HepG2 (cell line): ENCODE measurements around the gene SALL4. TPM values are rescaled to one million over a fixed set of nuclear protein-coding genes. Genes with fewer than 3 reads are reported as not detected.

Source experiments
- ATAC-seq: fragments of 200-7000 bp; cut with Tn5 transposase; 3 replicates; pipeline ENCODE4 v1.9.1; 2020; ENCODE audit warnings: mild to moderate bottlenecking, moderate library complexity
- BruUV-seq: library from RNA; stranded (reverse); fragments of 400-500 nt; replicated peaks from 2 replicates; lab custom pipeline; 2021; lab: Mats Ljungman, UMichigan
- CTCF ChIA-PET: fragments of 300-600 bp; formaldehyde crosslinking; extraction: SDS; loops from one replicate; lab custom pipeline; 2021; ENCODE audit warnings: low total read pairs, inconsistent platforms, low intra/inter-chr PET ratio; lab: Yijun Ruan, JAX
- POLR2A ChIA-PET: fragments of 350-600 bp; sonication (Branson Sonifier 250); formaldehyde crosslinking; loops from one replicate; lab custom pipeline; 2020; ENCODE audit warnings: antibody characterized with exemption, inconsistent platforms; lab: Yijun Ruan, JAX
- DNase-seq: peaks from one replicate; pipeline ENCODE4 v3.0.0-alpha.2; 2015; ENCODE audit warnings: low spot score
- FAIRE-seq: peaks from 3 replicates; lab custom pipeline; 2011; peaks lifted over from hg19 to GRCh38; lab: Jason Lieb, UNC
- H2AFZ ChIP-seq: one replicate; pipeline ENCODE4 v1.6.1; 2011; ENCODE audit warnings: low read length, inconsistent platforms
- H3K27ac ChIP-seq: fragments of 300-600 bp; 3 replicates; pipeline ENCODE4 v1.8.0; 2011; ENCODE audit warnings: mixed run types, mild to moderate bottlenecking, mixed read lengths, low read length, inconsistent platforms; ENCODE audit not compliant: insufficient read depth; ENCODE audit errors: extremely low read length
- H3K27me3 ChIP-seq, 2 experiments: fragments of 200-600 bp in 1 of 2; 2 replicates in 1 of 2; 3 replicates in 1 of 2; pipeline versions ENCODE4 v1.6.0 to v1.8.0; 2011; ENCODE audit warnings: low read length in 2 of 2, mild to moderate bottlenecking in 2 of 2, moderate library complexity in 2 of 2, inconsistent platforms in 1 of 2; ENCODE audit not compliant: insufficient read depth in 2 of 2, control insufficient read depth in 1 of 2
- H3K36me3 ChIP-seq, 2 experiments: fragments of 200-600 bp in 1 of 2; replicated peaks in 1 of 2; 2 replicates in 1 of 2; 3 replicates in 1 of 2; pipeline versions ENCODE4 v1.5.1 to v1.8.0; 2011; ENCODE audit warnings: low read length in 2 of 2, inconsistent platforms in 1 of 2; ENCODE audit not compliant: insufficient read depth in 2 of 2, control insufficient read depth in 1 of 2
- H3K4me1 ChIP-seq: 2 replicates; pipeline ENCODE4 v1.5.1; 2012; ENCODE audit warnings: low read length, inconsistent platforms; ENCODE audit not compliant: insufficient read depth
- H3K4me2 ChIP-seq: 2 replicates; pipeline ENCODE4 v1.6.0; 2011; ENCODE audit warnings: low read depth, low read length, inconsistent platforms
- H3K4me3 ChIP-seq, 3 experiments: fragments of 200-600 bp in 1 of 3; sonication (generic), shearing (Covaris generic) in 1 of 3; replicated peaks in 1 of 3; 2 replicates each; pipeline ENCODE4 v1.5.1; 2011 to 2016; ENCODE audit warnings: low read length in 3 of 3, inconsistent platforms in 2 of 3, low read depth in 2 of 3, mild to moderate bottlenecking in 2 of 3, control low read depth in 1 of 3, mixed read lengths in 1 of 3; ENCODE audit not compliant: insufficient read depth in 1 of 3
- H3K79me2 ChIP-seq: one replicate; pipeline ENCODE4 v1.6.1; 2011; ENCODE audit warnings: low read length, inconsistent platforms; ENCODE audit not compliant: insufficient read depth
- H3K9ac ChIP-seq: 2 replicates; pipeline ENCODE4 v1.6.0; 2011; ENCODE audit warnings: mild to moderate bottlenecking, low read depth, low read length, inconsistent platforms; ENCODE audit not compliant: insufficient read depth
- H3K9me3 ChIP-seq: 2 replicates; pipeline ENCODE4 v1.5.1; 2012; ENCODE audit warnings: mild to moderate bottlenecking, low read length
- H4K20me1 ChIP-seq: 2 replicates; pipeline ENCODE4 v1.6.0; 2011; ENCODE audit warnings: inconsistent platforms, mild to moderate bottlenecking, low read length, moderate library complexity; ENCODE audit not compliant: insufficient read depth
- ATAD3A ChIP-seq: sonication (generic); formaldehyde crosslinking; IDR thresholded peaks from 2 replicates; pipeline ENCODE4 v1.4.0; 2020; ENCODE audit warnings: missing genetic modification reagents
- GABPA ChIP-seq, 2 experiments: IDR thresholded peaks; 2 replicates each; pipeline ENCODE4 v1.6.1; 2011 to 2016; ENCODE audit warnings: low read depth in 2 of 2, low read length in 1 of 2, missing biosample characterization in 1 of 2, missing genetic modification characterization in 1 of 2
- GATAD2A ChIP-seq: IDR thresholded peaks from 2 replicates; pipeline ENCODE4 v1.6.1; 2016
- GPBP1L1 ChIP-seq: sonication (generic); formaldehyde crosslinking; IDR thresholded peaks from 2 replicates; pipeline ENCODE4 v1.5.0; 2020; ENCODE audit warnings: mild to moderate bottlenecking, missing genetic modification reagents
- HNRNPUL1 ChIP-seq: fragments of 200-400 bp; formaldehyde crosslinking; IDR thresholded peaks from 2 replicates; pipeline ENCODE4 v1.6.1; 2017; ENCODE audit warnings: low read depth, mild to moderate bottlenecking, low read length, moderate library complexity
- JUND ChIP-seq: sonication (generic); formaldehyde crosslinking; IDR thresholded peaks from 2 replicates; pipeline ENCODE4 v1.8.0; 2022; ENCODE audit warnings: mild to moderate bottlenecking, missing genetic modification reagents
- KDM5B ChIP-seq: sonication (generic); formaldehyde crosslinking; IDR thresholded peaks from 2 replicates; pipeline ENCODE4 v1.4.0; 2020; ENCODE audit warnings: missing genetic modification reagents, mild to moderate bottlenecking, borderline replicate concordance
- MAFK ChIP-seq, 2 experiments: IDR thresholded peaks in 1 of 2; conservative IDR thresholded peaks in 1 of 2; 2 replicates each; pipeline ENCODE4 v1.6.1; 2011; ENCODE audit warnings: improper control_type of control experiment in 2 of 2, low read length in 2 of 2
- MIER3 ChIP-seq: IDR thresholded peaks from 2 replicates; pipeline ENCODE4 v1.6.1; 2016; ENCODE audit warnings: missing compliant biosample characterization, borderline replicate concordance
- MLLT10 ChIP-seq: sonication (generic); formaldehyde crosslinking; IDR thresholded peaks from 2 replicates; pipeline ENCODE4 v1.4.0; 2020; ENCODE audit warnings: missing genetic modification reagents
- MLX ChIP-seq: IDR thresholded peaks from 2 replicates; pipeline ENCODE4 v1.6.1; 2016
- MXD4 ChIP-seq: IDR thresholded peaks from 2 replicates; pipeline ENCODE4 v1.6.1; 2016; ENCODE audit warnings: mild to moderate bottlenecking, missing biosample characterization, missing genetic modification reagents
- NCOR1 ChIP-seq: fragments of 200-600 bp; sonication (generic); IDR thresholded peaks from 2 replicates; pipeline ENCODE4 v1.7.0; 2017; ENCODE audit warnings: antibody characterized with exemption, low read length, borderline replicate concordance
- PAWR ChIP-seq: sonication (generic); formaldehyde crosslinking; IDR thresholded peaks from 2 replicates; pipeline ENCODE4 v1.4.0; 2020; ENCODE audit warnings: missing genetic modification reagents, mild to moderate bottlenecking, borderline replicate concordance
- RFXAP ChIP-seq: sonication (generic); formaldehyde crosslinking; IDR thresholded peaks from 2 replicates; pipeline ENCODE4 v1.4.0; 2020; ENCODE audit warnings: missing genetic modification reagents, borderline replicate concordance
- TEAD3 ChIP-seq: optimal IDR thresholded peaks from 2 replicates; pipeline ENCODE3; 2016; ENCODE audit warnings: borderline replicate concordance
- U2AF2 ChIP-seq: fragments of 200-400 bp; formaldehyde crosslinking; IDR thresholded peaks from 2 replicates; pipeline ENCODE4 v1.6.1; 2017; ENCODE audit warnings: low read depth, mild to moderate bottlenecking, low read length
- ZMYM2 ChIP-seq: sonication (generic); formaldehyde crosslinking; IDR thresholded peaks from 2 replicates; pipeline ENCODE4 v1.8.0; 2022; ENCODE audit warnings: mild to moderate bottlenecking, missing genetic modification reagents
- ZNF124 ChIP-seq: sonication (generic); formaldehyde crosslinking; IDR thresholded peaks from 2 replicates; pipeline ENCODE4 v1.4.0; 2020; ENCODE audit warnings: missing genetic modification reagents
- ZNF251 ChIP-seq: sonication (generic); formaldehyde crosslinking; IDR thresholded peaks from 2 replicates; pipeline ENCODE4 v1.9.0; 2021; ENCODE audit warnings: mild to moderate bottlenecking, missing genetic modification reagents
- ZNF615 ChIP-seq: sonication (generic); formaldehyde crosslinking; IDR thresholded peaks from 2 replicates; pipeline ENCODE4 v1.5.0; 2020; ENCODE audit warnings: mild to moderate bottlenecking, missing genetic modification reagents, borderline replicate concordance
- ZNF724P ChIP-seq: sonication (generic); formaldehyde crosslinking; IDR thresholded peaks from 2 replicates; pipeline ENCODE4 v1.8.0; 2022; ENCODE audit warnings: missing genetic modification reagents, borderline replicate concordance
- WGBS: methylation state at CpG from one replicate; pipeline ENCODE4 v1.1.6; 2017; ENCODE audit warnings: low lambda C conversion rate; 5-methylcytosine and 5-hydroxymethylcytosine counted together
- in situ Hi-C: cut with HindIII; loops from 2 replicates; pipeline ENCODE4 v1.10.0; 2017; ENCODE audit warnings: low pct_unique_long_range_greater_than_20kb; ENCODE audit not compliant: extremely low pct_ligation_motif_present
- intact Hi-C: fragments of 100-400 bp; cut with micrococcal nuclease; formaldehyde crosslinking; loops from one replicate; pipeline ENCODE4 v1.10.0; 2022; ENCODE audit not compliant: unreplicated experiment
- polyA plus RNA-seq, 8 experiments: library from polyadenylated mRNA; depleted of rRNA in 3 of 8; stranded (reverse) in 7 of 8; unstranded in 1 of 8; fragments of >200 nt; fragmentation: Illumina TruSeq in 4 of 8; extraction: Trizol in 4 of 8; gene quantifications; 2 replicates each; pipeline versions ENCODE4 v1.2.1 to v1.2.3, GENCODE V29; 2011 to 2016; ENCODE audit warnings: low read depth in 4 of 8, missing spikeins in 1 of 8, mixed read lengths in 1 of 8; ENCODE audit not compliant: insufficient read depth in 1 of 8
- total RNA-seq, 5 experiments: library from RNA; depleted of rRNA; stranded (reverse); fragments of >200 nt; fragmentation: Illumina TruSeq; extraction: Trizol; gene quantifications; 2 replicates each; pipeline ENCODE4 v1.2.3, GENCODE V29; 2016; ENCODE audit warnings: low read depth in 1 of 5
- TF ChIP-seq, protein P1 (sequence below): sonication (generic); IDR thresholded peaks from 2 replicates; pipeline ENCODE4 v1.6.1; 2016; ENCODE audit warnings: low read depth, borderline replicate concordance
- TF ChIP-seq, protein P2 (sequence below): sonication (generic); formaldehyde crosslinking; IDR thresholded peaks from 2 replicates; pipeline ENCODE4 v1.5.0; 2020; ENCODE audit warnings: mild to moderate bottlenecking, missing genetic modification reagents, moderate library complexity

Gene SALL4
- total and polyA plus RNA-seq, 2 of the 13 experiments (the other 11 are each of a cell fraction or from before 2014, with no cell fraction given), result 0.33 to 1.8 TPM

GRCh38 chr20:51733070-51733469 is 69.3 kb downstream of the SALL4 start:
- DNase-seq (no peak), ATAC-seq (no peak), FAIRE-seq (no peak)
- no peaks in the 10 kb centered on the region for H3K27me3 ChIP-seq
- WGBS, result 83% methylated on average over 3 of the region's 3 CpGs
- no peak overlapping the region for H3K9ac ChIP-seq
- POLR2A ChIA-PET, result no interaction called here
- no peak overlapping the region for H3K4me3 ChIP-seq
- H3K9me3 ChIP-seq, result no peaks in the 10 kb centered on the region
- CTCF ChIA-PET, result no interaction called here
- H3K4me1 ChIP-seq, result peaks cover 63% of the 10 kb centered on the region
- intact Hi-C loops (no loop called here), in situ Hi-C loops (no loop called here)
- no peak overlapping the region for H3K27ac ChIP-seq
- H3K36me3 ChIP-seq, result peaks cover 0 to 1% of the 10 kb centered on the region in 2 experiments; a peak in 1 of 5 replicates
- H2AFZ ChIP-seq, result no peak overlapping the region
- no peak overlapping the region for H3K4me2 ChIP-seq
- no TSS peak for BruUV-seq
- H3K79me2 ChIP-seq, result no peaks in the 10 kb centered on the region
- H4K20me1 ChIP-seq, result no peaks in the 10 kb centered on the region
- no peak for TF ChIP-seq MAFK (conservative IDR thresholded peaks at IDR 0.05 in 1 of 2, IDR thresholded peaks at IDR 0.05 in 1 of 2; ENCODE audit: low read length in 2 of 2)
- no peak for TF ChIP-seq JUND (CRISPR knock-in tag)
- TF ChIP-seq, protein P1, sequence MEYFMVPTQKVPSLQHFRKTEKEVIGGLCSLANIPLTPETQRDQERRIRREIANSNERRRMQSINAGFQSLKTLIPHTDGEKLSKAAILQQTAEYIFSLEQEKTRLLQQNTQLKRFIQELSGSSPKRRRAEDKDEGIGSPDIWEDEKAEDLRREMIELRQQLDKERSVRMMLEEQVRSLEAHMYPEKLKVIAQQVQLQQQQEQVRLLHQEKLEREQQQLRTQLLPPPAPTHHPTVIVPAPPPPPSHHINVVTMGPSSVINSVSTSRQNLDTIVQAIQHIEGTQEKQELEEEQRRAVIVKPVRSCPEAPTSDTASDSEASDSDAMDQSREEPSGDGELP, result no peak
- TF ChIP-seq GABPA (IDR thresholded peaks at IDR 0.05; ENCODE audit: low read depth, low read length), result no peak
- no peak for TF ChIP-seq GABPA (CRISPR knock-in tag; IDR thresholded peaks at IDR 0.05; ENCODE audit: low read depth)
- TF ChIP-seq ZNF251 (CRISPR knock-in tag), result no peak
- TF ChIP-seq MLX (CRISPR knock-in tag), result no peak
- TF ChIP-seq TEAD3 (CRISPR knock-in tag), result no peak
- no peak for TF ChIP-seq KDM5B (CRISPR knock-in tag)
- no peak for TF ChIP-seq ATAD3A (CRISPR knock-in tag)
- TF ChIP-seq RFXAP (CRISPR knock-in tag), result no peak
- TF ChIP-seq MIER3 (CRISPR knock-in tag), result no peak
- no peak for TF ChIP-seq HNRNPUL1
- TF ChIP-seq ZNF124, result no peak
- TF ChIP-seq PAWR, result no peak
- no peak for TF ChIP-seq ZMYM2 (CRISPR knock-in tag)
- no peak for TF ChIP-seq ZNF615
- no peak for TF ChIP-seq GPBP1L1 (CRISPR knock-in tag)
- TF ChIP-seq U2AF2, result no peak
- no peak for TF ChIP-seq MLLT10 (CRISPR knock-in tag)
- no peak for TF ChIP-seq GATAD2A (CRISPR knock-in tag)
- peak; percentile 72; the same call in 1 of the 2 replicates for TF ChIP-seq NCOR1
- TF ChIP-seq ZNF724P (CRISPR knock-in tag), result no peak
- TF ChIP-seq, protein P2, sequence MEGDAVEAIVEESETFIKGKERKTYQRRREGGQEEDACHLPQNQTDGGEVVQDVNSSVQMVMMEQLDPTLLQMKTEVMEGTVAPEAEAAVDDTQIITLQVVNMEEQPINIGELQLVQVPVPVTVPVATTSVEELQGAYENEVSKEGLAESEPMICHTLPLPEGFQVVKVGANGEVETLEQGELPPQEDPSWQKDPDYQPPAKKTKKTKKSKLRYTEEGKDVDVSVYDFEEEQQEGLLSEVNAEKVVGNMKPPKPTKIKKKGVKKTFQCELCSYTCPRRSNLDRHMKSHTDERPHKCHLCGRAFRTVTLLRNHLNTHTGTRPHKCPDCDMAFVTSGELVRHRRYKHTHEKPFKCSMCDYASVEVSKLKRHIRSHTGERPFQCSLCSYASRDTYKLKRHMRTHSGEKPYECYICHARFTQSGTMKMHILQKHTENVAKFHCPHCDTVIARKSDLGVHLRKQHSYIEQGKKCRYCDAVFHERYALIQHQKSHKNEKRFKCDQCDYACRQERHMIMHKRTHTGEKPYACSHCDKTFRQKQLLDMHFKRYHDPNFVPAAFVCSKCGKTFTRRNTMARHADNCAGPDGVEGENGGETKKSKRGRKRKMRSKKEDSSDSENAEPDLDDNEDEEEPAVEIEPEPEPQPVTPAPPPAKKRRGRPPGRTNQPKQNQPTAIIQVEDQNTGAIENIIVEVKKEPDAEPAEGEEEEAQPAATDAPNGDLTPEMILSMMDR, result no peak
- TF ChIP-seq MXD4, result no peak
